Chondrocyte (in vitro differentiated cells): Measurements from ENCODE around the gene NLRP1. TPM values are rescaled to one million over a fixed set of nuclear protein-coding genes. Genes with fewer than 3 reads are reported as not detected.

Source experiments
- DNase-seq: peaks from one replicate; pipeline ENCODE4 v3.0.0; 2021; ENCODE audit warnings: mixed read lengths, low spot score
- H3K27ac Mint-ChIP-seq: one replicate; pipeline ENCODE4 v1.8.0; 2021; ENCODE audit warnings: mild to moderate bottlenecking, moderate library complexity, mixed read lengths; ENCODE audit not compliant: unreplicated experiment
- H3K27me3 Mint-ChIP-seq: 2 replicates; pipeline ENCODE4 v1.8.0; 2021; ENCODE audit warnings: low read depth, mixed read lengths
- H3K36me3 Mint-ChIP-seq: 2 replicates; pipeline ENCODE4 v1.8.0; 2021; ENCODE audit warnings: low read depth, mixed read lengths
- H3K4me1 Mint-ChIP-seq: 2 replicates; pipeline ENCODE4 v1.8.0; 2021; ENCODE audit warnings: low read depth, mild to moderate bottlenecking, mixed read lengths
- H3K4me3 Mint-ChIP-seq: one replicate; pipeline ENCODE4 v1.8.0; 2021; ENCODE audit warnings: mild to moderate bottlenecking, moderate library complexity, mixed read lengths; ENCODE audit not compliant: unreplicated experiment
- H3K9me3 Mint-ChIP-seq: 2 replicates; pipeline ENCODE4 v1.8.0; 2021; ENCODE audit warnings: low read depth, mixed read lengths
- CTCF ChIP-seq: fragments of 200-600 bp; sonication (generic); IDR thresholded peaks from 2 replicates; pipeline ENCODE4 v1.5.0; 2021; ENCODE audit warnings: antibody characterized with exemption, mild to moderate bottlenecking, moderate library complexity
- total RNA-seq: library from RNA; stranded (reverse); gene quantifications from 3 replicates; pipeline ENCODE4 v1.2.1, GENCODE V29; 2021

The NLRP1 gene
- total RNA-seq, 1 donor from 2014 or later, result 24.8 TPM

DNA sequence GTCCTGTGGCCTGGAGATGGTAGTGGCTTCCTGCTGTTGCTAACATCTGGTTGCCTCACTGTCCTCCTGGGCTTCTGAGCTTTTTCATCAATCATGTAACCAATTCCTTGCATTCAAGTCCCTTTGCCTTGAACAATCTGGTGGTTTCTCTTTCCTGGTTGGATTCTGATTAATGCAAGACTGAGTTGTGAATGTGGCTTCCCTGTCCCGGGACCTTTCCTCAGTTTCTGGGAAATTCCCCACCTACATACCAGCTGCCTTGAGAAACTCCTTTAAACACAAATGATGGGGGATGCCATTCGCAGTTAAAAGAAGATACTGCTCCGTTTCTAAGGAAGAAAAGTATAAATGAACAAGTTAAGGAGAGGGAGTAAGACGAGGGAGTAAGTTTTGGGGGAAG, 39.9 kb upstream of the NLRP1 start:
- Mint-ChIP-seq H3K4me3 (no peak overlapping the region), H3K27ac (no peak overlapping the region), H3K4me1 (no peaks in the 10 kb centered on the region), H3K36me3 (no peaks in the 10 kb centered on the region), H3K9me3 (no peaks in the 10 kb centered on the region), H3K27me3 (peaks cover 21% of the 10 kb centered on the region)
- no peak for DNase-seq
- TF ChIP-seq CTCF, result no peak

GRCh38 chr17:5621729-5622128, 37.4 kb upstream of the NLRP1 start:
- Mint-ChIP-seq H3K4me1 (no peaks in the 10 kb centered on the region), H3K36me3 (no peaks in the 10 kb centered on the region), H3K27ac (no peak overlapping the region), H3K9me3 (no peaks in the 10 kb centered on the region), H3K4me3 (no peak overlapping the region), H3K27me3 (peaks cover 21% of the 10 kb centered on the region)
- TF ChIP-seq CTCF, result no peak
- no peak for DNase-seq

- DNase-seq, result no peak
- no peaks in the 10 kb centered on the region for H3K9me3 Mint-ChIP-seq
- no peak for TF ChIP-seq CTCF
Measured at GRCh38 chr17:5621026-5621425, 36.7 kb upstream of the NLRP1 start.

DNA sequence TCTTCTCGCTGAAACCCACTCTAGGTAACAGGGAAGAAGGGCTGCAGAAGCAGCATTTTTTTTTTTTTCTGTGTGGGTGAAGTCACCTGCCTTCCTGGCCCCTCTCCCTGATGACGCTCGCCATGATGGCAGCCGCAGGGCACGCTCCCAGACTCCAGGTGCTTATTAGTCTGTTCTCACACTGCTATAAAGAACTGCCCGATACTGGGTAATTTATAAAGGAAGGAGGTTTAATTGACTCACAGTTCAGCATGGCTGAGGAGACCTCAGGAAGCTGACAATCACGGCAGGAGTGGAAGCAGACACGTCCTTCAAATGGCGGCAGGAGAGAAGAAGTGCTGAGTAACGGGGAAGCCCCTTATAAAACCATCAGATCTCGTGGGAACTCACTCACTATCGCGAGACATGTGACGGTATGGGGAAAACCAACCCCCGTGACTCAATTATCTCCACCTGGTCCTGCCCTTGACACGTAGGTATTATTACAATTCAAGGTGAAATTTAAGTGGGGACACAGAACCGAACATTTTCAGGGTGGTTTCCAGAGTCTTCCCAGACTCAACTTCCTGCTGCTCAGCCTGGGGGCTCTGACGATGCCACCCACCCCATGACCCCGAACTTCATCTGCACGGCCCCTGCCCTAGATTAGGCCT, 34.9 kb upstream of the NLRP1 start:
- no peak for DNase-seq
- peaks cover 32% of the 10 kb centered on the region for H3K27me3 Mint-ChIP-seq
- no peak overlapping the region for H3K27ac Mint-ChIP-seq
- H3K9me3 Mint-ChIP-seq, result no peaks in the 10 kb centered on the region
- no peak overlapping the region for H3K4me3 Mint-ChIP-seq
- no peak for TF ChIP-seq CTCF
- no peaks in the 10 kb centered on the region for H3K4me1 Mint-ChIP-seq
- H3K36me3 Mint-ChIP-seq, result no peaks in the 10 kb centered on the region

More at GRCh38 chr17:5621026-5621425, 36.7 kb upstream of the NLRP1 start:
- Mint-ChIP-seq H3K4me1 (no peaks in the 10 kb centered on the region), H3K36me3 (no peaks in the 10 kb centered on the region), H3K27ac (no peak overlapping the region), H3K4me3 (no peak overlapping the region), H3K27me3 (peaks cover 23% of the 10 kb centered on the region)

- no peak overlapping the region for H3K4me3 Mint-ChIP-seq
- no peak for DNase-seq
- H3K4me1 Mint-ChIP-seq, result no peaks in the 10 kb centered on the region
- H3K27ac Mint-ChIP-seq, result no peak overlapping the region
- H3K9me3 Mint-ChIP-seq, result no peaks in the 10 kb centered on the region
- no peaks in the 10 kb centered on the region for H3K36me3 Mint-ChIP-seq
- H3K27me3 Mint-ChIP-seq, result peaks cover 39% of the 10 kb centered on the region
- no peak for TF ChIP-seq CTCF
Measured at GRCh38 chr17:5618476-5618875, 34.2 kb upstream of the NLRP1 start.
